ENCODE data around the gene ZNF142.

The ZNF142 gene

DNA sequence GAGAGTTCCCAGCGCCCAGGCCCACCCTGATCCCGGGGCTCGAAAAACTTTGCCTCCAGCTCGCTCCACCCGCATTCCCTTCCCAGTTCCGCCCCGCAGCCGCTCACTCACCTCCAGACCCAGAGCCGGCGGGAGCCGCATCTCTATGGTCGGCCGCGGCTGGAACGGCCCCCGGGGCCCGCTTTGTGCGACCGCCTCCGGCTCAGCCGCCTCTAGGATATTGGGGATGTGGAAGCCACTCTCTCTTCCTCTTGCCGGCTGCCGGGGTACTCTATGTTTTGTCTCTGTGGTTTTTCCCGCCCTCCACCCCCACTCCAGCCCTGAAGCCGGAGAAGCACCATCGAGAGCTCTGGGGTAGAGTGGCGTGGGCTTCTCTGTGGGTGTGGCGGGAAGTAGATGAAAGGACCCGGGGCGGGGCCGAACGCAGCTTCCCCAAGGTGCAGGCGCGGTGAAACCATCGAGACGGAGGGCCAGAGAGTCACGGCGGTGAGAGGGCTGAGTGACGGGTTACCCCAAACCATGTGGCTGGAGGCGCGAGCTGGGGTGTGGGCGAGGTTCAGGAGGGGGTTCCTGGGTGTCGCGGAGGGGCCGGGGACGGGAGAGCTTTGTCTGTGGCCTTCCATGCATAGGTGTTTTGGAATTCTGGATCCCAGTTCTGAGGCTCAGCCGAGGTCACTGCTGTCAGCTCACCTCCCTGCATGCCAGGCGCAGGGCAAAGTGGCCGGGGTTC is at the start of gene ZNF142, which contains the start of gene BCS1L:
TSS of gene ZNF142 (minus strand) at position 366 of the 730 bp plus-strand sequence. CDS start 3,194 bp downstream, outside the sequence.
TSS of gene BCS1L (plus strand) at position 426 of the 730 bp plus-strand sequence. CDS start 1,305 bp downstream, outside the sequence.
- DNase-seq: peak; percentile 90

DNA sequence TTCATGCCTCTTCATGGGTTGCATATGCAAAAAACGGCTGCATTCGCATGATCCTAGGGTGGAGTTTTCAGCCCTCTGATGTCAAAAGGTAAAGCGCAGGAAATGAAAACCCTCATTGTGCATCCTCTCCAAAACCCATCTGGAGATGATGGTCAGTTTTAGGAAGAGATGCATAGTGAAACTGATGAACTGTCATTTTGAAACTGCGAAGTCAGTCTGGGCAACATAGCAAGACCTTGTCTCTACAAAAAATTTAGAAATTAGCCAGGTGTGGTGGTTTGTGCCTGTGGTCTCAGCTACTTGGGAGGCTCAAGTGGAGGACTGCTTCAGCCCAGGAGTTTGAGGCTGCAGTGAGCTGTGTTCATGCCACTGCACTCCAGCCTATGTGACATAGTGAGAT is 48.7 kb upstream of the ZNF142 start:
- DNase-seq: no peak

- no peak for DNase-seq
Observed at GRCh38 chr2:218703341-218703740, 43.9 kb upstream of the ZNF142 start.

DNA sequence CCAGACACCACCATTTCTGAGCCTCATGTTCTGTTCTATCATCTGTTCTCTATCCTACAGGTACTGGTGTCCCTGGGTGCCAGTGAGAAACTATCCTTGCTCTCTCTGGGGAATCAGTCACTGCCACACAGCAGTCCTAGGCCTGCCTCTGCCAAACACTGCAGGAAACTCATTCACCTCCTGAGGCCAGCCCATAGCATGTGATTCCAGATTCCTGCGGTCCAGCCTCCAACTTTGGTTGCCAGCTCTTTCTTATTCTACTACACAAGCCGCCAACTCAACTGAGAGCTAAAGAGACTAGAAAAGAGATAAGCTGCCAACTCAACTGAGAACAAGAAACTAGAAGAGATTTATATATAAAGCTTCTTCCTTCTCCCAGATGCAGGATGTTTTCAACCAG is 42.4 kb upstream of the ZNF142 start:
- DNase-seq: no peak

GRCh38 chr2:218698885-218699284 is 39.5 kb upstream of the ZNF142 start:
- DNase-seq: no peak

- DNase-seq: no peak
Observed at GRCh38 chr2:218694405-218695145, 35.2 kb upstream of the ZNF142 start.

DNA sequence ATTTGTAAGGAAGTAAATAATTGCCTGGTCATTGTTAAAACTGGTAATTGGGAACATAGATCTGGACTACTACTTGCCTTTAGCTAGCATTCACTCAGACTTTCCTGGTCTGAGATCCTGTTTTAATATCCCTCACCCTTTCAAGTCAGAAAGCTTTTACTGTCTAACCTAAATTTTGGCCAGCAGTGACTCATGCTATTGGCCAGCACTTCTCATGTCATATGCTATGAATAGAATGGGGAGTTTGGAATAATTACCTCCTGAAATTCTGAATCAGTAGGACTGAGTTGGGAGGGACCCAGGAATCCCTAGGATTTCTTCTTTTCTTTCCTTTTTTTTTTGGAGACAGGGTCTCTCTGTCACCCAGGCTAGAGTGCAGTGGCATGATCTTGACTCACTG is 31.8 kb upstream of the ZNF142 start:
- DNase-seq: no peak

- DNase-seq: peak; percentile 60
Observed at GRCh38 chr2:218687400-218688060, 28.1 kb upstream of the ZNF142 start.

DNA sequence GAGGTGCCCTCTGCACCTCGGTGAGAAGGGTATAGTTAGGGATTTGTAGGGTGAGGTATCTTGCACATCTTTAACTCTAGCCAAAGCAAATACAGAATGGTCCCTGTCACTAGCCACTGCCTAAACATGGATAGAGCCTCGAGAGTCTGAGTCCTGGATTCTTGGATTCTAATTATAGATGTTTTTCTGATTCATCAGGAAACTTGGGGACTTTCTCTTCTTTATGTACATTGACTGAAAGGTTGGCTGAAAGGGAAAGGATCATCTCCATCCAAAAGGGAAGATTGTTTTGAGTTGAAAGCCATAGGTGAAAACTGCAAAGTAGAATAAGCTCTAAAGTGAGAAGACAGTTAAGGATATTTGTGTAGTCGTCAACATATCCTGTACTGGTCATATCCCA is 20.6 kb upstream of the ZNF142 start:
- DNase-seq: no peak

- DNase-seq: no peak
Observed at GRCh38 chr2:218679119-218679518, 19.7 kb upstream of the ZNF142 start.

- peak; percentile 87 for DNase-seq
Observed at GRCh38 chr2:218671654-218672566, 12.5 kb upstream of the ZNF142 start, which contains the start of the genes RNF25 and STK36. TSS of gene RNF25 (minus strand) at chr2:218672002. CDS start at chr2:218671970, 32 bp downstream. TSS of gene STK36 (plus strand) at chr2:218672086. CDS start at chr2:218672830, 744 bp downstream.

- no peak for DNase-seq
Observed at GRCh38 chr2:218671097-218671653, 11.8 kb upstream of the ZNF142 start.

- DNase-seq: no peak
Observed at GRCh38 chr2:218664653-218665052, 5.2 kb upstream of the ZNF142 start.

GRCh38 chr2:218663901-218664300 is 4.5 kb upstream of the ZNF142 start:
- DNase-seq: no peak

- DNase-seq: no peak
Observed at GRCh38 chr2:218662827-218663226, 3.4 kb upstream of the ZNF142 start.

- DNase-seq: no peak
Observed at GRCh38 chr2:218662377-218662776, 3.0 kb upstream of the ZNF142 start.

- DNase-seq: no peak
Observed at GRCh38 chr2:218659988-218660358, 550 bp upstream of the ZNF142 start.

DNA sequence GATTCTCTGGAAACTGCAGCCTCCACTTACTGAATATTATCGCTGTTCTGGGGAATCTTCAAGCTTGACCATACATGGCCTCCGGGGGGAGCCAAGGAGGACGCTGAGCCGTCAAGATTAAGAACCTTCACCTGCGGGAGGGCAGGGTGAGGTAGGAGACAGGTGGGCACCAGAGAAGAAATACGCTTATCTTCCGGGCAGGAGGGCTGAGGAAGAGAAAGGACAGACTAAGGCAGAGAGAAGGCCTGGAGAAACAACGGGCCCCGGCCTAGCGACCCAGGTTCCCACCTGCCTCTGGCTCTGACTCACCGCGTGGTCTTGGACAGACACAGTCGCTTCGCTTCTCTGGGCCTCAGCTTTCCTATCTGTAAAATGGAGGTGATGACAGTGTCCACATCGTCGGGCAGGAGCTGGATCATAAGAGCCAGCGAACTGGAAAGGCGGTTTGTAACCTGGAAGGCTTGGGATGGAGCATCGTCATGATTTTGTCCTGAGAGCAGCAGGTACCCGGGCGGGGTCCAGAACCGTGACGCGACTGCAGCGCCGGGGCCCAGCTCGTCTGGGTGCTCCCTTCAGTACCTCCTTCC is 659 bp downstream of the ZNF142 start:
- peak; percentile 70 for DNase-seq

- DNase-seq: no peak
Observed at GRCh38 chr2:218655751-218656150, 3.7 kb downstream of the ZNF142 start.

DNA sequence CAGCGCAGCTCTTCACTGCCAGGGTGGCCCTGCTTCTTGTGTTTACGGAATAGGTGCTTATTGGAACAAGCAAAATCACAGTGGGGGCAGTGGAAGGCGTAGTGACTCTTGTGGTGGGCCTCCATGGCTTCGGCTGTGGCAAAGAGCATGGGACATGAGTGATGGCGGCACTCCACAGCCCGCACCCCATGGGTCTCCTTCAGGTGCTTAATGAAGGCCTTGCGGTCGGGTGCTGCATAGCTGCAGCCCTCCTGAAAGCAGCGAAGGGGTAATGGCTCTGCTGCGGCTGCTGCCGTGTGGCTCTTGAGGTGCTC is 10.7 kb downstream of the ZNF142 start:
- DNase-seq: no peak

GRCh38 chr2:218648088-218648786 is 11.2 kb downstream of the ZNF142 start:
- peak; percentile 33 for DNase-seq

Measured in COR-L47 (cell line).